Smooth muscle cell (in vitro differentiated cells): ENCODE results near the gene MEOX2. TPM values are rescaled to one million over a fixed set of nuclear protein-coding genes. Genes with fewer than 3 reads are reported as not detected.

ENCODE experiments used
- DNase-seq: peaks from one replicate; lab custom pipeline; 2025; ENCODE audit not compliant: unreplicated experiment; lab: John Stamatoyannopoulos, UW
- H2AFZ ChIP-seq: fragments of 200-600 bp; sonication (generic); 2 replicates; pipeline ENCODE4 v1.6.0; 2016; ENCODE audit warnings: antibody characterized with exemption, low read depth, mild to moderate bottlenecking
- H3F3A ChIP-seq: fragments of 200-600 bp; sonication (generic); 2 replicates; pipeline ENCODE4 v1.6.0; 2017; ENCODE audit warnings: antibody characterized with exemption, low read depth
- H3K27ac ChIP-seq: fragments of 200-600 bp; sonication (generic); 2 replicates; pipeline ENCODE4 v1.5.1; 2016; ENCODE audit warnings: low read depth, mild to moderate bottlenecking
- H3K27me3 ChIP-seq: fragments of 200-600 bp; sonication (generic); 2 replicates; pipeline ENCODE4 v1.6.1; 2016; ENCODE audit warnings: low read depth, mild to moderate bottlenecking
- H3K36me3 ChIP-seq: fragments of 200-600 bp; sonication (generic); 2 replicates; pipeline ENCODE4 v1.5.1; 2016; ENCODE audit warnings: low read depth
- H3K4me1 ChIP-seq: fragments of 200-600 bp; sonication (generic); 2 replicates; pipeline ENCODE4 v1.5.1; 2016; ENCODE audit warnings: low read depth
- H3K4me2 ChIP-seq: fragments of 200-600 bp; sonication (generic); 2 replicates; pipeline ENCODE4 v1.6.0; 2016; ENCODE audit warnings: mild to moderate bottlenecking
- H3K4me3 ChIP-seq: fragments of 200-600 bp; sonication (generic); 2 replicates; pipeline ENCODE4 v1.5.1; 2016; ENCODE audit warnings: mild to moderate bottlenecking
- H3K79me2 ChIP-seq: fragments of 200-600 bp; sonication (generic); 2 replicates; pipeline ENCODE4 v1.6.0; 2016; ENCODE audit warnings: low read depth, mild to moderate bottlenecking
- H3K9ac ChIP-seq: fragments of 200-600 bp; sonication (generic); 2 replicates; pipeline ENCODE4 v1.6.0; 2016; ENCODE audit warnings: low read depth
- H3K9me3 ChIP-seq: fragments of 200-600 bp; sonication (generic); replicated peaks from 2 replicates; pipeline ENCODE4 v1.5.1; 2016; ENCODE audit warnings: low read depth
- H4K20me1 ChIP-seq: fragments of 200-600 bp; sonication (generic); 2 replicates; pipeline ENCODE4 v1.6.0; 2016; ENCODE audit warnings: low read depth
- CTCF ChIP-seq: fragments of 200-600 bp; sonication (generic); IDR thresholded peaks from 2 replicates; pipeline ENCODE4 v1.5.1; 2017; ENCODE audit warnings: borderline replicate concordance, mild to moderate bottlenecking, antibody characterized with exemption; ENCODE audit not compliant: insufficient read depth, poor library complexity, severe bottlenecking
- WGBS: methylation state at CpG from one replicate; pipeline ENCODE4 v1.1.7; 2016; ENCODE audit warnings: low lambda C conversion rate; 5-methylcytosine and 5-hydroxymethylcytosine counted together
- polyA plus RNA-seq: library from polyadenylated mRNA; unstranded; fragments of >200 nt; fragmentation: Nextera tagmentation; extraction: Ambion mirVana; gene quantifications from 2 replicates; pipeline ENCODE4 v1.2.1, GENCODE V29; 2016
- total RNA-seq: library from RNA; depleted of rRNA; stranded (reverse); fragments of >200 nt; gene quantifications from 2 replicates; pipeline ENCODE4 v1.2.3, GENCODE V29; 2014

Gene MEOX2
- total and polyA plus RNA-seq, 2 experiments from 2014 or later, result 0.19 TPM; not detected in 1

- Histone ChIP-seq H3K27ac (no peak within 1 kb of the TSS), H3K9me3 (no peaks in the 10 kb centered on the region), H3K4me3 (no peak within 1 kb of the TSS), H3K4me1 (peaks cover 19% of the 10 kb centered on the region), H4K20me1 (no peaks in the 10 kb centered on the region), H3K4me2 (peak within 1 kb of the TSS; percentile 47), H3F3A (no peaks in the 10 kb centered on the region), H3K27me3 (no peaks in the 10 kb centered on the region), H2AFZ (peak within 1 kb of the TSS; percentile 94), H3K9ac (no peak within 1 kb of the TSS), H3K79me2 (no peaks in the 10 kb centered on the region), H3K36me3 (no peaks in the 10 kb centered on the region)
- no peak for DNase-seq
- TF ChIP-seq CTCF, result no peak
- WGBS, result 73% methylated on average over 5 of the region's 5 CpGs
Measured at GRCh38 chr7:15561835-15562234, 124.6 kb downstream of the MEOX2 start, which contains the start of gene AGMO. AGMO (minus strand) TSS chr7:15562015.

Other genes starting within 250 kb of the MEOX2 start
- gene AGMO, start 124.7 kb downstream of the MEOX2 start, total RNA-seq, result 0.27 and 0.90 TPM in 2 replicates
- 0.18 and 0.50 TPM in 2 replicates for gene AGMO, start 124.7 kb downstream of the MEOX2 start, polyA plus RNA-seq